Parathyroid adenoma (tissue), 2 donors: Measurements from ENCODE around the gene KEL.

Experiments
- H2AFZ ChIP-seq: fragments of 300-600 bp; sonication (generic); one replicate; pipeline ENCODE4 v1.7.0; 2017; ENCODE audit warnings: antibody characterized with exemption, mild to moderate bottlenecking
- H3K27ac ChIP-seq: fragments of 300-600 bp; sonication (generic); one replicate; pipeline ENCODE4 v1.7.0; 2017
- H3K27me3 ChIP-seq: fragments of 300-600 bp; sonication (generic); one replicate; pipeline ENCODE4 v1.7.0; 2017; ENCODE audit warnings: low read length; ENCODE audit not compliant: control insufficient read depth, insufficient read depth
- H3K36me3 ChIP-seq: fragments of 300-600 bp; sonication (generic); one replicate; pipeline ENCODE4 v1.7.0; 2017; ENCODE audit warnings: low read length; ENCODE audit not compliant: control insufficient read depth, insufficient read depth
- H3K4me1 ChIP-seq: fragments of 300-600 bp; sonication (generic); one replicate; pipeline ENCODE4 v1.7.0; 2017; ENCODE audit warnings: control low read depth
- H3K4me2 ChIP-seq: fragments of 300-600 bp; sonication (generic); one replicate; pipeline ENCODE4 v1.7.0; 2017; ENCODE audit warnings: low read length
- H3K4me3 ChIP-seq: fragments of 300-600 bp; sonication (generic); one replicate; pipeline ENCODE4 v1.7.0; 2017; ENCODE audit warnings: low read depth, low read length
- H3K79me2 ChIP-seq: fragments of 300-600 bp; sonication (generic); one replicate; pipeline ENCODE4 v1.7.0; 2017; ENCODE audit warnings: control low read depth
- H3K9ac ChIP-seq: fragments of 300-600 bp; sonication (generic); one replicate; pipeline ENCODE4 v1.7.0; 2017; ENCODE audit warnings: mild to moderate bottlenecking
- H3K9me3 ChIP-seq: fragments of 300-600 bp; sonication (generic); one replicate; pipeline ENCODE4 v1.7.0; 2017; ENCODE audit warnings: low read length; ENCODE audit not compliant: control insufficient read depth
- CTCF ChIP-seq: fragments of 300-600 bp; sonication (generic); IDR thresholded peaks from one replicate; pipeline ENCODE4 v1.7.0; 2017; ENCODE audit warnings: antibody characterized with exemption, mild to moderate bottlenecking
- donor health status: primary hyperparathyroidism.

Gene KEL

GRCh38 chr7:142961973-142962926 is at the start of gene KEL:
Gene KEL (minus strand): TSS chr7:142962363. CDS start chr7:142962206, 157 bp downstream.
- Histone ChIP-seq H3K9me3 (no peaks in the 10 kb centered on the region), H2AFZ (no peak within 1 kb of the TSS), H3K27ac (no peak within 1 kb of the TSS), H3K4me2 (no peak within 1 kb of the TSS), H3K9ac (no peak within 1 kb of the TSS), H3K36me3 (no peaks in the 10 kb centered on the region), H3K4me1 (no peaks in the 10 kb centered on the region), H3K4me3 (no peak within 1 kb of the TSS), H3K79me2 (no peaks in the 10 kb centered on the region), H3K27me3 (no peaks in the 10 kb centered on the region)
- no peak for TF ChIP-seq CTCF

- no peak overlapping the region for H3K9ac ChIP-seq
- no peak overlapping the region for H3K27ac ChIP-seq
- H3K79me2 ChIP-seq: no peaks in the 10 kb centered on the region
- TF ChIP-seq CTCF: peak; percentile 96
- H3K4me2 ChIP-seq: no peak overlapping the region
- H3K4me1 ChIP-seq: no peaks in the 10 kb centered on the region
- no peak overlapping the region for H3K4me3 ChIP-seq
- no peaks in the 10 kb centered on the region for H3K36me3 ChIP-seq
- no peak overlapping the region for H2AFZ ChIP-seq
- H3K27me3 ChIP-seq: no peaks in the 10 kb centered on the region
- H3K9me3 ChIP-seq: no peaks in the 10 kb centered on the region
These were observed 46.1 kb upstream of the KEL start for GRCh38 chr7:143008007-143008901.

- Histone ChIP-seq H3K4me2 (no peak overlapping the region), H3K9ac (no peak overlapping the region), H3K79me2 (no peaks in the 10 kb centered on the region), H3K27ac (no peak overlapping the region), H3K27me3 (no peaks in the 10 kb centered on the region), H3K9me3 (no peaks in the 10 kb centered on the region), H3K36me3 (no peaks in the 10 kb centered on the region), H3K4me3 (no peak overlapping the region), H3K4me1 (no peaks in the 10 kb centered on the region), H2AFZ (no peak overlapping the region)
- no peak for TF ChIP-seq CTCF
These were observed 43.6 kb upstream of the KEL start for GRCh38 chr7:143005632-143006260.

- Histone ChIP-seq H3K9me3 (no peaks in the 10 kb centered on the region), H3K27me3 (no peaks in the 10 kb centered on the region), H3K27ac (no peak overlapping the region), H3K4me3 (peak overlapping the region; percentile 25), H3K4me1 (no peaks in the 10 kb centered on the region), H2AFZ (peak overlapping the region; percentile 81), H3K36me3 (no peaks in the 10 kb centered on the region), H3K4me2 (peak overlapping the region; percentile 52), H3K79me2 (no peaks in the 10 kb centered on the region), H3K9ac (no peak overlapping the region)
- peak; percentile 89 for TF ChIP-seq CTCF
These were observed 41.4 kb upstream of the KEL start for GRCh38 chr7:143003393-143004051.
